Dendritic cell treated with granulocyte-macrophage colony-stimulating factor and Interleukin-4, amounts not matched to agents 40 ng/mL and 50 ng/mL, for 4 days (primary cell): ENCODE measurements around the gene IL17RE.
"Not testable (repeated sequence)": the region's sequence is repeated elsewhere in the genome, so short reads cannot be mapped to it uniquely, and the experiment has no call there.

Source experiments
- H3K27ac Mint-ChIP-seq: one replicate; pipeline ENCODE4 v1.8.0; 2022; ENCODE audit warnings: mild to moderate bottlenecking, mixed read lengths
- H3K27me3 Mint-ChIP-seq: one replicate; pipeline ENCODE4 v1.8.0; 2022; ENCODE audit warnings: mild to moderate bottlenecking, mixed read lengths
- H3K36me3 Mint-ChIP-seq: one replicate; pipeline ENCODE4 v1.8.0; 2022; ENCODE audit warnings: low read depth, mixed read lengths
- H3K4me1 Mint-ChIP-seq: one replicate; pipeline ENCODE4 v1.8.0; 2022; ENCODE audit warnings: low read depth, mixed read lengths
- H3K4me3 Mint-ChIP-seq: one replicate; pipeline ENCODE4 v1.8.0; 2022; ENCODE audit warnings: mild to moderate bottlenecking, moderate library complexity, mixed read lengths
- H3K9me3 Mint-ChIP-seq: one replicate; pipeline ENCODE4 v1.8.0; 2022; ENCODE audit warnings: mixed read lengths
- intact Hi-C: fragments of 100-400 bp; cut with micrococcal nuclease; formaldehyde crosslinking; loops from one replicate; pipeline ENCODE4 v1.15.0; 2022

IL17RE gene

GRCh38 chr3:9869955-9870354, 32.7 kb upstream of the IL17RE start:
- H3K27me3 Mint-ChIP-seq, result no peaks in the 10 kb centered on the region
- no peak overlapping the region for H3K4me3 Mint-ChIP-seq
- no peaks in the 10 kb centered on the region for H3K9me3 Mint-ChIP-seq
- no peaks in the 10 kb centered on the region for H3K36me3 Mint-ChIP-seq
- H3K4me1 Mint-ChIP-seq, result no peaks in the 10 kb centered on the region
- no peak overlapping the region for H3K27ac Mint-ChIP-seq
- intact Hi-C loops, result no loop called here

- Mint-ChIP-seq H3K27ac (no peak overlapping the region), H3K36me3 (no peaks in the 10 kb centered on the region), H3K27me3 (no peaks in the 10 kb centered on the region), H3K4me1 (no peaks in the 10 kb centered on the region), H3K4me3 (no peak overlapping the region), H3K9me3 (no peaks in the 10 kb centered on the region)
- intact Hi-C loops, result no loop called here
Measured at GRCh38 chr3:9870978-9871377, 31.7 kb upstream of the IL17RE start.

GRCh38 chr3:9872067-9872466, 30.6 kb upstream of the IL17RE start:
- H3K9me3 Mint-ChIP-seq, H3K27me3 Mint-ChIP-seq, intact Hi-C loops, H3K36me3 Mint-ChIP-seq, H3K4me3 Mint-ChIP-seq, H3K27ac Mint-ChIP-seq, H3K4me1 Mint-ChIP-seq: not testable (repeated sequence)

GRCh38 chr3:9875448-9875847, 27.2 kb upstream of the IL17RE start:
- Mint-ChIP-seq H3K4me3 (no peak overlapping the region), H3K9me3 (no peaks in the 10 kb centered on the region)

GRCh38 chr3:9876255-9876654, 26.4 kb upstream of the IL17RE start:
- H3K27me3 Mint-ChIP-seq, H3K36me3 Mint-ChIP-seq, H3K27ac Mint-ChIP-seq, H3K4me3 Mint-ChIP-seq, intact Hi-C loops, H3K9me3 Mint-ChIP-seq, H3K4me1 Mint-ChIP-seq: not testable (repeated sequence)

More at GRCh38 chr3:9875448-9875847, 27.2 kb upstream of the IL17RE start:
- Mint-ChIP-seq H3K27me3 (no peaks in the 10 kb centered on the region), H3K27ac (no peak overlapping the region), H3K4me1 (no peaks in the 10 kb centered on the region), H3K36me3 (no peaks in the 10 kb centered on the region)
- intact Hi-C loops, result no loop called here

GRCh38 chr3:9876991-9877390, 25.7 kb upstream of the IL17RE start:
- Mint-ChIP-seq H3K9me3 (no peaks in the 10 kb centered on the region), H3K27ac (no peak overlapping the region), H3K4me3 (no peak overlapping the region), H3K36me3 (no peaks in the 10 kb centered on the region), H3K27me3 (no peaks in the 10 kb centered on the region), H3K4me1 (no peaks in the 10 kb centered on the region)
- intact Hi-C loops, result no loop called here

- intact Hi-C loops, result no loop called here
- Mint-ChIP-seq H3K4me3 (no peak overlapping the region), H3K9me3 (no peaks in the 10 kb centered on the region), H3K27ac (no peak overlapping the region), H3K36me3 (no peaks in the 10 kb centered on the region), H3K4me1 (no peaks in the 10 kb centered on the region), H3K27me3 (no peaks in the 10 kb centered on the region)
Measured at GRCh38 chr3:9878700-9879099, 23.9 kb upstream of the IL17RE start.

- Mint-ChIP-seq H3K27me3 (no peaks in the 10 kb centered on the region), H3K4me1 (no peaks in the 10 kb centered on the region), H3K4me3 (no peak within 1 kb of the TSS), H3K9me3 (no peaks in the 10 kb centered on the region), H3K27ac (no peak within 1 kb of the TSS), H3K36me3 (no peaks in the 10 kb centered on the region)
- intact Hi-C loops, result no loop called here
Measured at GRCh38 chr3:9879830-9880549, 22.7 kb upstream of the IL17RE start, which contains the start of gene CIDEC. Gene CIDEC (minus strand): TSS chr3:9880253. CDS start chr3:9878486, 1,767 bp downstream.

- Mint-ChIP-seq H3K36me3 (no peaks in the 10 kb centered on the region), H3K27ac (no peak overlapping the region), H3K4me1 (no peaks in the 10 kb centered on the region), H3K9me3 (no peaks in the 10 kb centered on the region), H3K27me3 (no peaks in the 10 kb centered on the region), H3K4me3 (no peak overlapping the region)
- intact Hi-C loops, result no loop called here
Measured at GRCh38 chr3:9881441-9881840, 21.2 kb upstream of the IL17RE start.

GRCh38 chr3:9883706-9884554, 18.7 kb upstream of the IL17RE start:
- intact Hi-C loops, result no loop called here
- Mint-ChIP-seq H3K4me1 (no peaks in the 10 kb centered on the region), H3K9me3 (no peaks in the 10 kb centered on the region), H3K36me3 (no peaks in the 10 kb centered on the region), H3K4me3 (no peak overlapping the region), H3K27me3 (no peaks in the 10 kb centered on the region), H3K27ac (no peak overlapping the region)

GRCh38 chr3:9884555-9885165, 18.0 kb upstream of the IL17RE start:
- Mint-ChIP-seq H3K4me1 (no peaks in the 10 kb centered on the region), H3K4me3 (no peak overlapping the region), H3K36me3 (no peaks in the 10 kb centered on the region), H3K27me3 (no peaks in the 10 kb centered on the region), H3K27ac (no peak overlapping the region), H3K9me3 (no peaks in the 10 kb centered on the region)
- intact Hi-C loops, result no loop called here

- no peak overlapping the region for H3K4me3 Mint-ChIP-seq
- H3K4me1 Mint-ChIP-seq, result peaks cover 5% of the 10 kb centered on the region
- intact Hi-C loops, result no loop called here
- H3K9me3 Mint-ChIP-seq, result no peaks in the 10 kb centered on the region
- no peak overlapping the region for H3K27ac Mint-ChIP-seq
- no peaks in the 10 kb centered on the region for H3K27me3 Mint-ChIP-seq
- peaks cover 10% of the 10 kb centered on the region for H3K36me3 Mint-ChIP-seq
Measured at GRCh38 chr3:9886328-9886727, 16.3 kb upstream of the IL17RE start.

- Mint-ChIP-seq H3K4me1 (peaks cover 10% of the 10 kb centered on the region), H3K9me3 (no peaks in the 10 kb centered on the region), H3K27me3 (no peaks in the 10 kb centered on the region), H3K27ac (no peak overlapping the region), H3K36me3 (peaks cover 15% of the 10 kb centered on the region), H3K4me3 (no peak overlapping the region)
- intact Hi-C loops, result no loop called here
Measured at GRCh38 chr3:9887480-9887879, 15.2 kb upstream of the IL17RE start.

GRCh38 chr3:9888540-9888939, 14.1 kb upstream of the IL17RE start:
- intact Hi-C loops, result no loop called here
- peaks cover 17% of the 10 kb centered on the region for H3K4me1 Mint-ChIP-seq
- peaks cover 25% of the 10 kb centered on the region for H3K36me3 Mint-ChIP-seq
- no peak overlapping the region for H3K27ac Mint-ChIP-seq
- no peaks in the 10 kb centered on the region for H3K27me3 Mint-ChIP-seq
- H3K9me3 Mint-ChIP-seq, result no peaks in the 10 kb centered on the region
- H3K4me3 Mint-ChIP-seq, result no peak overlapping the region
